NCI-H1436 (cell line): ENCODE data around the gene SRGAP2C.
"Not testable (repeated sequence)": the region's sequence is repeated elsewhere in the genome, so short reads cannot be mapped to it uniquely, and the experiment has no call there.

Source experiments
- DNase-seq: peaks from one replicate; lab custom pipeline; 2025; lab: John Stamatoyannopoulos, UW

The SRGAP2C gene

GRCh38 chr1:121186191-121186590, 1.4 kb downstream of the SRGAP2C start:
- not testable (repeated sequence) for DNase-seq

GRCh38 chr1:121187914-121188313, 3.1 kb downstream of the SRGAP2C start:
- DNase-seq = not testable (repeated sequence)

GRCh38 chr1:121192512-121192911, 7.7 kb downstream of the SRGAP2C start:
- not testable (repeated sequence) for DNase-seq

GRCh38 chr1:121197095-121197882, 12.5 kb downstream of the SRGAP2C start:
- DNase-seq = not testable (repeated sequence)

- DNase-seq = not testable (repeated sequence)
Observed at GRCh38 chr1:121199763-121200162, 15.0 kb downstream of the SRGAP2C start.

GRCh38 chr1:121200232-121200631, 15.5 kb downstream of the SRGAP2C start:
- not testable (repeated sequence) for DNase-seq

- DNase-seq = not testable (repeated sequence)
Observed at GRCh38 chr1:121200985-121201981, 16.5 kb downstream of the SRGAP2C start.

GRCh38 chr1:121202986-121203385, 18.2 kb downstream of the SRGAP2C start:
- DNase-seq = not testable (repeated sequence)

GRCh38 chr1:121205786-121206711, 21.3 kb downstream of the SRGAP2C start:
- DNase-seq = not testable (repeated sequence)

- DNase-seq = not testable (repeated sequence)
Observed at GRCh38 chr1:121207328-121207727, 22.6 kb downstream of the SRGAP2C start.

GRCh38 chr1:121208375-121208774, 23.6 kb downstream of the SRGAP2C start:
- not testable (repeated sequence) for DNase-seq

GRCh38 chr1:121210778-121211177, 26.0 kb downstream of the SRGAP2C start:
- DNase-seq = not testable (repeated sequence)

- DNase-seq = not testable (repeated sequence)
Observed at GRCh38 chr1:121213491-121213890, 28.7 kb downstream of the SRGAP2C start.

- DNase-seq = not testable (repeated sequence)
Observed at GRCh38 chr1:121214544-121215156, 29.9 kb downstream of the SRGAP2C start.

- not testable (repeated sequence) for DNase-seq
Observed at GRCh38 chr1:121215699-121216417, 31.1 kb downstream of the SRGAP2C start.

GRCh38 chr1:121216676-121217075, 31.9 kb downstream of the SRGAP2C start:
- DNase-seq = not testable (repeated sequence)

- not testable (repeated sequence) for DNase-seq
Observed at GRCh38 chr1:121221770-121222169, 37.0 kb downstream of the SRGAP2C start.

- not testable (repeated sequence) for DNase-seq
Observed at GRCh38 chr1:121224714-121225113, 39.9 kb downstream of the SRGAP2C start.

GRCh38 chr1:121226295-121226904, 41.6 kb downstream of the SRGAP2C start:
- not testable (repeated sequence) for DNase-seq

- not testable (repeated sequence) for DNase-seq
Observed at GRCh38 chr1:121226925-121227324, 42.1 kb downstream of the SRGAP2C start.
